KOPT-K1 (cell line): ENCODE data around the gene COL4A2.

ENCODE experiments used
- H3K27ac ChIP-seq: fragments of 200-600 bp; sonication (generic); 2 replicates; pipeline ENCODE4 v1.5.1; 2016; ENCODE audit warnings: antibody characterized with exemption, mild to moderate bottlenecking, low read depth, low read length; ENCODE audit not compliant: poor library complexity, severe bottlenecking
- H3K36me3 ChIP-seq: fragments of 200-600 bp; sonication (generic); 2 replicates; pipeline ENCODE4 v1.5.1; 2017; ENCODE audit warnings: antibody characterized with exemption, mild to moderate bottlenecking, low read length, moderate library complexity; ENCODE audit not compliant: insufficient read depth
- H3K9me3 ChIP-seq: fragments of 200-600 bp; sonication (generic); 2 replicates; pipeline ENCODE4 v1.5.1; 2017; ENCODE audit warnings: antibody characterized with exemption, low read length, mild to moderate bottlenecking; ENCODE audit not compliant: insufficient read depth, poor library complexity, severe bottlenecking

Gene COL4A2

DNA sequence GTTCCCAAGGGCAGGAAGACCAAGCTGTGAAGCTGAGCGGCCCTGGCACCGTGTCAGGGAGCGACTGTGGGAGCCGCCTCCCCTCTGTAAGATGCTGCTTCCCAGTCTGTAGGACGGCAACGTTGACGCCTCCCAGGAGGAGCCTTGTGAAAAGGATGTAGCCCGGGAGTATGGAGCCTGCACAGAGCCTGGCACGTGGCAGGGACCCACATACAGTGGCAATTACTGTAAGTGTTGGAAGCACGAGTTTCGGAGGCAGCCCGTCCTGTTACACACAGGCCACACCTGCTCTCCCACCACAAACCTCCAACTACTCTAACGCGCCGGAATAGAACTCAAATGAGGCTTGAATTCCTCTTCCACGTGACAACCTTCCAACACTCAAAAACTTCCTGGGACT is 247.9 kb downstream of the COL4A2 start:
- no peaks in the 10 kb centered on the region for H3K9me3 ChIP-seq
- no peaks in the 10 kb centered on the region for H3K36me3 ChIP-seq
- no peak overlapping the region for H3K27ac ChIP-seq

DNA sequence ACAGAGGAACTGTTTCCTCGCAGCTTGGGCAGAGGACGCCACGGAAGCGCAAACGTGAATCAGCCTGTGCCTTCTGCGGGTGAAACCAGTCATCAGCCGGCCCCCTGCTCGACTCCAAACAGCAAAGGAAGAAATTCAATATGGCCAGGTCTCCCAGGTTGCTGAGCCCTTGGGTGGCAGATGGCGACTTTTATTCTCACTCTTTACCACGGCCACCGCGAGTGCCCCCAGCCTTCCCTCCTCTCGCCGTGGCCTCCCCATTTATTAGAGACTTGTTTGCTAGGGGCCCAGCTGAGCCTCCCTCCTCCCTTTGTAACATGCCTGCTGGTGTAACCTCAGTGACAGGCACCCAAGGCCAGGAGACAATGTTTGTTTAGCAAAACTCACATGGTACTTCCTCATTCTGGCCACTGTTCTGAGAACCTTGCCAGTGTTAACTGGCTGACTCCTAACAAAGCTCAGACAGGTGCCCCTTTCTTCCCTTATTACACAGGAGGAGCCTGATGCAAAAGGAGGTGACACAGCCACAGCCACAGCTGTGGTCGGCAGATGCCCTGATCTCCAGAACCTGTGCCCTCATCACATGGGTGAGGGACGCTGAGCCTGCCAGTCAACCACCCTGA is 248.6 kb downstream of the COL4A2 start:
- Histone ChIP-seq H3K27ac (no peak overlapping the region), H3K36me3 (no peaks in the 10 kb centered on the region), H3K9me3 (no peaks in the 10 kb centered on the region)

DNA sequence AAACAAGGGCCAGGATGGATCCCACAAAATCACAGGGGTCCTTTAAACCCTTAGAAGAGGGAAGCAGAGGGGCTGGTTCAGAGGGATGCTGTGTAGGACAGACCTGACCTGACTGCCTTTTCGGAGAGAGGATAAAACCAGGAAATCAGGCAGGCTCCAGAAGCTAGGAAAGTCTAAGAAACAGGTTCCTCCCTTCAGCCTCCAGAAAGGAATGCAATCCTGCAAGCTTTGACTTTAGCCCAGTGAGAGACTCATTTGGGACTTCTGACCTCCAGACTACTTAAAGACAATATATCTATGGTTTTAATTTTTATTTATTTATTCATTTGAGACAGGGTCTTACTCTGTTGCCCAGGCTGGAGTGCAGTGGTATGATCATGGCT is 249.1 kb downstream of the COL4A2 start:
- Histone ChIP-seq H3K36me3 (no peaks in the 10 kb centered on the region), H3K9me3 (no peaks in the 10 kb centered on the region), H3K27ac (no peak overlapping the region)

DNA sequence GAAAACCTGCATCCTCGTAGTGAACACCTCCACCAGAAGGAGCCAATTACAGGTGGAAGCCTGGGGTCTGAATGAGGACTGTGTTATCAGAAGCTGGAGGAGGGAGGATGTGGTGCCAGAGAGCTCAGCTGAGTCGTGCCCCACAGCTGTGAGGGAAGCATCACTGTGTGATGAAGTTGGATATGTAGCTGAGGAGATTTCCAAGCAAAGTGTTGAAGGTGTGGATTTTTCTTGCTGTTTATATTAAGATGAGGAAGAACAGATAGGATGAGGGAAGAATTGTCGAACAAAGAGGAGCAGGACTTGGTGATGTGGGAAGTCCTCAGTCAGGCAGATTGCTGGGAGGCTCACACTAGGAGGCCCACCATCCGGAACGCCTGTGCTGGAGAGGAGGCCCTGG is 250.0 kb downstream of the COL4A2 start:
- no peaks in the 10 kb centered on the region for H3K36me3 ChIP-seq
- no peak overlapping the region for H3K27ac ChIP-seq
- H3K9me3 ChIP-seq = no peaks in the 10 kb centered on the region

DNA sequence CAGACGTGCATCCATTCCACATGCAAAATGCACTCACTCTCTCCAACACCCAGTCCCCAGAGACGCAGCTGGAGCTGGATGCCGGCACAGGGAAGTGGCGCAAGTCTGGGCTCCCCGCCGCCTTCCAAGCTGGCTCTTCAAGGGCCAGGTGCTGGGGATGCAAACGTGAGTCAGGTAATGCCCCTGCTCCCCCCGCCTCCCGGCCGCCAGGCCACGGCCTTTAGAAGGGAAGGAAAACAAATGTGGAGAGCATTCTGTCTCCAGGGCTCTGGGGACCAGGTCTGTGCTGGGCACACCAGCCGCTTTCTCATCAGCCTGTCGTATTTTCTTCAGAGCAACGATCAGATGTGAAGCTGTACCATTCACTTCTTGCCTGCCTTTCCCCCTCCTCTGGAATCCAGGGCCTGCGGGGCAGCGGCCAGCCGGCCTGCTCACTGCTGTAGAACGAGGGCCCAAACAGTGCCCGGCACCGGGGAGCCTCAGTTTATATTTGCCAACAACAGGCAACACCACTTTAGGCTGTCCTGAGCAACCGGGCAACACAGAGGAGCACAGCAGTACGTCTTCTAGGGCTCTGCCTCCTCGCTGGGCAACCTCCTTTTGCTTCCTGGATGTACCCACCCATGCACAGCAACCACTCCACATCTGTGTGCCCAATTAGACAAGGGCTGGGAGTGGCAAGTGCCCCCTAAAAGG is 250.7 kb downstream of the COL4A2 start:
- H3K9me3 ChIP-seq = no peaks in the 10 kb centered on the region
- H3K36me3 ChIP-seq = no peaks in the 10 kb centered on the region
- H3K27ac ChIP-seq = no peak overlapping the region

DNA sequence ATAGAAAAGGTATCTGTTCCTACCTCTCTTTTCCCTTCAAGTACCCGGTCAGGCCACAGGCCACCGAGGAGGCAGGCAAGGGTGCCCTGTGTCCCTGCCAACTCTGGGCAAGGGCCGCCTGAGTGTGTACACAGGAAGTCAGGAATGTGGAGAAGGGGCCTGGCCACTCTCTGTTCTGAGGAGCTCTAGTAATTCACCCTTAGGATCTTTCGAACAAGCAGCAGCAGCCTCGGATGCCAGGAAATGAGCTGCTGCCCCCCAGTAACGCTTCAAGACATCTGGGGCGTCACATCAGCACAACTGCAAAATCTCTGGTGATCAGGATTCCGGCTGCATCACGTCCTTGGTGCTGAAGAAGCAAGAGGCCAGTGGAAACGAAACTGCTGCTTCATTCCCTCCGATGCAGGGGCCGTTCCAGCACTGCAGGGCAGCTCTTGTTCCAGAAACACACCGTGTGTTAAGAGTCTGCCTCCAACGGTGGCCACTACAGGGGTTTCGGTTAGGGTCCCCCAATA is 252.4 kb downstream of the COL4A2 start:
- H3K36me3 ChIP-seq = no peaks in the 10 kb centered on the region
- no peaks in the 10 kb centered on the region for H3K9me3 ChIP-seq
- no peak overlapping the region for H3K27ac ChIP-seq

DNA sequence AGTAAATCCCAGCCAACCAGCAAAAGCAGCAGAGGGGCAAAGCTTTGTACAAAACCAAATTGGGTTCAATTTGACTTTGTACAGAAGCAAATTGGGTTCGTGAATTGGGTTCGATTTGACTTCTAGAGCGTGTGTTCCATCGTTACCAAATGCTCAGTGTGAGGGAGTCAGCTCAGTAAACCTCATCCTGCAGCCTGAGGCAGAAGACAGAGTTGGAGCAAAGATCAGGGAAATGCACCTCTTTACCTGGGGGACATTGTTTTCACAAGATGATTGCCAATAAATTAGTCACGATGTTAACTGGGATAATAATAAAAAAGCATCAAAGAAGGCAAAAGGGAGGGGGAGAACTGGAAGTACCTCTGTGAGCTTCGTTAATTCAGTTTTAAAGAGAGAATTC is 252.9 kb downstream of the COL4A2 start:
- H3K9me3 ChIP-seq = no peaks in the 10 kb centered on the region

DNA sequence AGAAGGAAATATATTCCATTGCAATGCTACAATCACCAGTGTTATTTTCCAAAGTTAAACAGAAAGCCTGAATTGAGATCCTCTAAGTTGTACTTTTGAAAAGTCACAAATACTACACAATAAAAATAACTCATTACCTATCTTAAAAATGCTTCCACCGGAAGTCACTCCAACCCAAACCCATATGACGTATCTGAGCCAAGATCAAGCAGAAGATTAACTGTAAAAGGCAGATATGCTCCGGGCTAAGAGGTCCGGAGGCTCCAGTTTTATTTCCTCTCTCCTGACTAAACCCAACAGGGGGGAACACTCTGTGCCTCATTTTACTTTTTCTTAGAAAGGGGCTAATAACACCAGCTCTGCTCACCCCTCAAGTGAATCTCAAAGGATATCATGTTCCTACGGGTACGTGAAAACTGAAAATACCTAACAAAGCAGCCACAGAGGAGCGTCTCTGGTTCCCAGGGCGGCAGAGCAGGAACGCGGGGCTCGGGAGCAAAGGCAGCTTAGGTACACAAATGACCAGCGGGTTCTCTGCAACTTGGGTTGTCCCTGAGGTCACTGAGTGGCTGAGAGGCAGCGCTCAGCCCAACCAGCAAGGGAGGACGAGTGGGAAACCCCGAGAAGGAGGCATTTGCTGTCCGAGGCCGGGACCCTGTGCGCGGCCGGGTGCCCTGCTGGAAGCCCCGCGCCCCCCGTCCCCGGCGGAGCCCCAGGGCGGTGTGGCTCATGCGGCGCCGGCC is 253.7 kb downstream of the COL4A2 start:
- Histone ChIP-seq H3K36me3 (no peaks in the 10 kb centered on the region), H3K27ac (no peak overlapping the region), H3K9me3 (no peaks in the 10 kb centered on the region)

More for the DNA sequence above, 252.9 kb downstream of the COL4A2 start:
- Histone ChIP-seq H3K27ac (no peak overlapping the region), H3K36me3 (no peaks in the 10 kb centered on the region)

DNA sequence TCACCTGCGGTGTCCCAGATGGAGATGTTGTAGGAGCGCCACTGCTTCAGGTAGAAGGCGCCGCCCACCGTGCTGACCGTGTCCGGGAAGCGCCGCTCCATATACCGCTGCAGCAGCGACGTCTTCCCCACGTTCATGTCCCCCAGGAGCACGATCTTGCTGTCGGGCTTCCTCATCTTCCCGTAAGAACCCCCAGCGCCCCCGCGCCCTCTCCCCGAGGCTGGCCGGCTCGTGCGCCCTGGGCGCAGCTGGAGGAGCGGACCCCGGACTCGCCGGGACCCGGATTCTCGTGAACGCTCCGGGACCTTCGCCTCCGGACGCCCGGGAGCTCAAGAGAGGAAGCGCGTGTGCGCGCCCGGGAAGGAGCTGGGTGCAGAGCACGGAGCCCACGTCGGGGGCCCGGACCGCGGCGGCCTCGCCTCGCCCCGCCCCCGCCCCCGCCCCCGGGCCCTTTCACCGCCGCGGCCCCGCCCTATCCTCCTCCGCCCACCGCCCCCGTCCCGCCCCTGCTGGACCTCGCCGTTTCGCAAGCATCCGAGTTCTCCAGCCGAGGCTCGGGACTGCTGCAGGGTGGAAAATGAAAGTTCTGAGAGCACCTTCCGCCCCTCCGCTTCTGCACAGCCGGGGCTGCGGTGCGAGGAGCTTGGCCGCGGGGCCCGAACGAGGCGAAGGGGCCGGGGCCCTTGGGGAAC is 254.4 kb downstream of the COL4A2 start, which contains the start of gene RAB20:
Gene RAB20, minus strand, starts transcription at position 379 of the 692 bp plus-strand sequence. Its CDS starts 203 bp downstream, at position 176.
- H3K36me3 ChIP-seq = no peaks in the 10 kb centered on the region
- no peak within 1 kb of the TSS for H3K27ac ChIP-seq
- no peaks in the 10 kb centered on the region for H3K9me3 ChIP-seq

DNA sequence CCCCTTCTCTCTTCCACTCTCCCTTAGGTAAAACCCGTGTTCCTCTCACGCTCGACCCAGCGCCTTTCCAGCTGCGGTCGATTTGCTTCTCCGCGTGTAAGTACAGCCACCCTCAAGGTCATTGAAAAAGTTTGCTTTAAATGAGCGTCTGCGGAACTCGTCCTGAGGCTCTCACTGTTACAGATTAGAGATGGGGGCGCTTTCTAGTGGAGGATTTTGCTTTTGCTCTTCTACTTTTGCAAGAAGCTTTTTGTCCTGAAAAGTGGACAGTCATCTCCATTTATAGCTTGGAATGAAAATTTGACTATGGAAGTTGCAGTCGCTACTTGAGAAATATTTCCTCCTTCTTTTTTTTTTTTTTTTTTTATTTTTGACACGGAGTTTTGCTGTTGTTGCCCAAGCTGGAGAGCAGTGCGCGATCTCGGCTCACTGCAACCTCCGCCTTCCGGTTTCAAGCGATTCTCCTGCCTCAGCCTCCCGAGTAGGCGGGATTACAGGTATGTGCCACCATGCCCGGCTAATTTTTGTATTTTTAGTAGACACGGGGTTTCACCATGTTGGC is 255.0 kb downstream of the COL4A2 start:
- Histone ChIP-seq H3K36me3 (no peaks in the 10 kb centered on the region), H3K9me3 (no peaks in the 10 kb centered on the region), H3K27ac (no peak overlapping the region)
